Naive thymus-derived CD4-positive, alpha-beta T cell (primary cell): ENCODE measurements around the gene EYA4. TPM values are rescaled to one million over a fixed set of nuclear protein-coding genes. Genes with fewer than 3 reads are reported as not detected.
A peak's percentile ranks its signal among the peaks of the same experiment; 100 is the strongest.
"Not testable (repeated sequence)": the region's sequence is repeated elsewhere in the genome, so short reads cannot be mapped to it uniquely, and the experiment has no call there.

ENCODE experiments used
- ATAC-seq: fragments of 150-1000 bp; cut with Tn5 transposase; 2 replicates; pipeline ENCODE4 v1.10.0; 2021; ENCODE audit warnings: mild to moderate bottlenecking, moderate library complexity
- CTCF ChIA-PET: fragments of 350-600 bp; sonication (Branson Sonifier 250); formaldehyde crosslinking; loops from one replicate; lab custom pipeline; 2021; ENCODE audit warnings: antibody characterized with exemption; lab: Charles Lee
- POLR2A ChIA-PET: fragments of 350-600 bp; sonication (Branson Sonifier 250); formaldehyde crosslinking; loops from one replicate; lab custom pipeline; 2021; ENCODE audit warnings: antibody characterized with exemption, inconsistent platforms; lab: Charles Lee
- DNase-seq, 9 donors: peaks; one replicate each; pipeline versions ENCODE4 v3.0.0 to v3.0.0-alpha.2; 2020 to 2022; ENCODE audit warnings: mixed read lengths in 1 of 9
- H3K27ac ChIP-seq: one replicate; pipeline ENCODE4 v1.7.0; 2013; ENCODE audit warnings: mild to moderate bottlenecking, low read depth, low read length, moderate library complexity
- H3K27me3 ChIP-seq, 2 donors: one replicate each; pipeline ENCODE4 v1.7.0; 2013; ENCODE audit warnings: low read length in 2 of 2, mild to moderate bottlenecking in 2 of 2, moderate library complexity in 2 of 2; ENCODE audit not compliant: control insufficient read depth in 2 of 2, insufficient read depth in 2 of 2
- H3K36me3 ChIP-seq, 3 experiments: 1 replicate in 2 of 3; 2 replicates in 1 of 3; pipeline ENCODE4 v1.7.0; 2013; ENCODE audit warnings: low read length in 3 of 3, mild to moderate bottlenecking in 3 of 3, moderate library complexity in 1 of 3; ENCODE audit not compliant: insufficient read depth in 3 of 3, control insufficient read depth in 2 of 3
- H3K4me1 ChIP-seq, 2 donors: one replicate each; pipeline ENCODE4 v1.7.0; 2013; ENCODE audit warnings: low read length in 2 of 2, mild to moderate bottlenecking in 2 of 2, moderate library complexity in 1 of 2; ENCODE audit not compliant: control insufficient read depth in 2 of 2, insufficient read depth in 2 of 2
- H3K4me3 ChIP-seq: 2 replicates; pipeline ENCODE4 v1.7.0; 2013; ENCODE audit warnings: mild to moderate bottlenecking, low read length
- H3K9me3 ChIP-seq, 3 experiments: 1 replicate in 2 of 3; 2 replicates in 1 of 3; pipeline ENCODE4 v1.7.0; 2013; ENCODE audit warnings: low read length in 3 of 3; ENCODE audit not compliant: control insufficient read depth in 2 of 3
- H3K27ac Mint-ChIP-seq, 9 donors: one replicate each; pipeline ENCODE4 v1.8.0; 2020 to 2022; ENCODE audit warnings: mixed read lengths in 9 of 9, mild to moderate bottlenecking in 8 of 9, moderate library complexity in 5 of 9, inconsistent platforms in 2 of 9
- H3K27me3 Mint-ChIP-seq, 5 donors: one replicate each; pipeline ENCODE4 v1.8.0; 2021 to 2022; ENCODE audit warnings: mixed read lengths in 5 of 5, mild to moderate bottlenecking in 1 of 5
- H3K36me3 Mint-ChIP-seq, 5 donors: one replicate each; pipeline ENCODE4 v1.8.0; 2020 to 2022; ENCODE audit warnings: mixed read lengths in 5 of 5, mild to moderate bottlenecking in 3 of 5, inconsistent platforms in 1 of 5
- H3K4me1 Mint-ChIP-seq, 7 donors: one replicate each; pipeline ENCODE4 v1.8.0; 2020 to 2022; ENCODE audit warnings: mixed read lengths in 7 of 7, mild to moderate bottlenecking in 3 of 7, inconsistent platforms in 1 of 7
- H3K4me3 Mint-ChIP-seq, 10 donors: one replicate each; pipeline ENCODE4 v1.8.0; 2020 to 2022; ENCODE audit warnings: mild to moderate bottlenecking in 10 of 10, mixed read lengths in 10 of 10, moderate library complexity in 6 of 10, inconsistent platforms in 2 of 10
- H3K9me3 Mint-ChIP-seq, 11 donors: one replicate each; pipeline ENCODE4 v1.8.0; 2020 to 2022; ENCODE audit warnings: mixed read lengths in 11 of 11, mild to moderate bottlenecking in 4 of 11, inconsistent platforms in 1 of 11, moderate library complexity in 1 of 11
- intact Hi-C, 2 donors: fragments of 100-400 bp; cut with micrococcal nuclease; formaldehyde crosslinking; loops; one replicate each; pipeline ENCODE4 v1.15.1; 2023
- polyA plus RNA-seq, 2 donors: library from polyadenylated mRNA; unstranded; fragments of 300-500 nt; fragmentation: Illumina TruSeq; gene quantifications; one replicate each; pipeline ENCODE4 v1.2.3, GENCODE V29; 2021
- total RNA-seq, 6 experiments: library from RNA in 5 of 6; stranded (reverse) in 5 of 6; gene quantifications; 1 replicate in 5 of 6; 2 replicates in 1 of 6; pipeline ENCODE4 v1.2.3 and lab custom pipeline; 2021 to 2026

EYA4 gene
- total and polyA plus RNA-seq, 7 experiments from 2014 or later = not detected

DNA sequence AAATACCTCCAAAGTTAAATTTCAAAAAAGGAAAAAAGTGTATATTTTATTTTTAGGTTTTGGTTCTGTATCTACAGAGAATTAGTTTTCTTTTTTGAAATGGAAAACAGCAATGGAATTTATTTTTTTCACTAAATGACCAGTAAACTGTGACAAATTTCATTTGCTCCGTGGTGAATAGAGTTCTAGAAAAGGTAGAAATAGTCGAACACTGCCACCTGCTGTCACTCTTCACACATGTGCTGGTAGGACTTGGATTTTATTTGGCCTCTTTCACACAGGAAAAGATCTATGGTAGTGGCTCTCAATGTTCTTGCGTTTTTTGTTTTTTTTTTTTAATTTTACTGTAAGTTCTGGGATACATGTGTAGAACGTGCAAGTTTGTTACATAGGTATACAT, 312.5 kb downstream of the EYA4 start:
- intact Hi-C loops = loop anchor here (1.0 to 10.0 kb wide), 4 partner anchors 369 to 1023 kb away; no protein-coding TSS in a partner anchor
- peaks cover 0 to 5% (median 0%) of the 10 kb centered on the region in 11 donors for H3K9me3 Mint-ChIP-seq
- no peaks in the 10 kb centered on the region for H3K36me3 ChIP-seq
- no peak overlapping the region for H3K27ac ChIP-seq
- no peaks in the 10 kb centered on the region for H3K27me3 ChIP-seq
- H3K9me3 ChIP-seq = no peaks in the 10 kb centered on the region
- H3K4me1 Mint-ChIP-seq = no peaks in the 10 kb centered on the region
- no peak for ATAC-seq
- CTCF ChIA-PET = no interaction called here
- no peak overlapping the region for H3K4me3 Mint-ChIP-seq
- H3K27me3 Mint-ChIP-seq = peaks cover 0 to 6% (median 0%) of the 10 kb centered on the region in 5 donors
- H3K4me1 ChIP-seq = no peaks in the 10 kb centered on the region
- no peak overlapping the region for H3K4me3 ChIP-seq
- no peak overlapping the region for H3K27ac Mint-ChIP-seq
- POLR2A ChIA-PET = no interaction called here
- H3K36me3 Mint-ChIP-seq = no peaks in the 10 kb centered on the region
- DNase-seq = peak in 5 of 9 donors; percentile 7 to 23 (median 14)

DNA sequence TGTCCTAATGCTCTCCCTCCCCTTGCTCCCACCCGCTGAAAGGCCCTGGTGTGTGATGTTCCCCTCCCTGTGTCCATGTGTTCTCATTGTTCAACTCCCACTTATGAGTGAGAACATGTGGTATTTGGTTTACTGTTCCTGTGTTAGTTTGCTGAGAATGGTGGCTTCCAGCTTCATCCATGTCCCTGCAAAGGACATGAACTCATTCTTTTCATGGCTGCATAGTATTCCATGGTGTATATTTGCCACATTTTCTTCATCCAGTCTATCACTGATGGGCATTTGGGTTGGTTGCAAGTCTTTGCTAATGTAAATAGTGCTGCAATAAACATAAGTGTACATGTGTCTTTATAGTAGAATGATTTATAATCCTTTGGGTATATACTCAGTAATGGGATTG, 313.0 kb downstream of the EYA4 start:
- H3K9me3 ChIP-seq, H3K36me3 ChIP-seq, H3K27ac Mint-ChIP-seq, H3K4me3 Mint-ChIP-seq, ATAC-seq, CTCF ChIA-PET, H3K9me3 Mint-ChIP-seq, H3K27ac ChIP-seq, H3K4me3 ChIP-seq, H3K36me3 Mint-ChIP-seq, H3K4me1 ChIP-seq, H3K4me1 Mint-ChIP-seq, POLR2A ChIA-PET, H3K27me3 ChIP-seq, DNase-seq, H3K27me3 Mint-ChIP-seq: not testable (repeated sequence)
- intact Hi-C loops = loop anchor here in 1 of 2 donors (10.0 kb wide), 1 partner anchor 619 kb away; no protein-coding TSS in a partner anchor

DNA sequence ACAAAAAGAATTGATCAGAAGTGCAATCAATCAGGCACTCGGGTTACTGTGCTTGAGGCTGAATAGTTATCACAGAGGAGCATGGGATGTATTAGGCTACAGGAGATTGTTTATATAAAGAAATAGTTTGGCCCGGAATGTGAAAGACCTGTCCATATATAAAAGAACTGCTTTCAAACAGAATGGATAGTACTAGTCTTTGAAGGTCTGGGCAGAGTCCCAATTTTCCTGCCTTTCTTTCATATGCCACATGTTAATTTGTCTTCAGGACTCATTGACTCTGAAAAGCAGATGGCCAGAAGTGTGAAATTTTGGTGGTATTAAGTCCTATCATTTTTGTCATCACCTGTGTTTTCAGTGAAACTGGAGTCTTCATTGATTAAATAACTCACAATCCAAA, 314.5 kb downstream of the EYA4 start:
- H3K27ac Mint-ChIP-seq = no peak overlapping the region
- H3K4me3 Mint-ChIP-seq = no peak overlapping the region
- Histone ChIP-seq H3K4me3 (no peak overlapping the region), H3K9me3 (no peaks in the 10 kb centered on the region), H3K36me3 (no peaks in the 10 kb centered on the region), H3K4me1 (no peaks in the 10 kb centered on the region), H3K27ac (no peak overlapping the region), H3K27me3 (no peaks in the 10 kb centered on the region)
- CTCF ChIA-PET = interaction anchor here (1.0 kb wide), 1 partner anchor 9 kb away, joined by 3 read pairs; no protein-coding TSS in a partner anchor
- intact Hi-C loops = loop anchor here in 1 of 2 donors (10.0 kb wide), 1 partner anchor 621 kb away; no protein-coding TSS in a partner anchor
- ATAC-seq = no peak
- no peaks in the 10 kb centered on the region for H3K36me3 Mint-ChIP-seq
- peaks cover 0 to 5% (median 0%) of the 10 kb centered on the region in 11 donors for H3K9me3 Mint-ChIP-seq
- POLR2A ChIA-PET = no interaction called here
- H3K27me3 Mint-ChIP-seq = peaks cover 0 to 6% (median 0%) of the 10 kb centered on the region in 5 donors
- H3K4me1 Mint-ChIP-seq = no peaks in the 10 kb centered on the region
- no peak for DNase-seq

DNA sequence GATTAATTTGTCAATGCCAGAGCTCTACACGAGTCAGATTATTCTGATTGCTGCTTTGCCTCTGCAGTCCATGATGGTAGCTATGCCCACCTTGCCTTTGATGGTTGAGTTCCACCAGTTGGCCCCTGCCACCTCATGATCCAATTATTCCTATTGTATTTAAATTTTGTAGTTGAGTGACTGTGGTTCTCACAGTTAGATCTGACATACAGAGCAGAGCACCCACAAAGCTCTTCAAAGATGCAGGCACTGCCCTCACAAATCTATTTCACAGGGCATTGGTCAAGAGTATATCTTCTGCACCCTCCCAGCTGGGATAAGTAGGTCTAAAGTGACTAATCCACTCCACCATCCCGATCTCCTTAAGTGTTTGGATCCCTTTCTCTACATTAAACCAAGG, 318.8 kb downstream of the EYA4 start:
- ATAC-seq (no peak), DNase-seq (no peak)
- Mint-ChIP-seq H3K9me3 (peaks cover 0 to 5% (median 0%) of the 10 kb centered on the region in 11 donors), H3K4me1 (no peaks in the 10 kb centered on the region), H3K27me3 (peaks cover 4 to 17% (median 10%) of the 10 kb centered on the region in 5 donors), H3K36me3 (no peaks in the 10 kb centered on the region), H3K27ac (no peak overlapping the region), H3K4me3 (no peak overlapping the region)
- ChIA-PET CTCF (interaction anchor here (0.6 kb wide), 1 partner anchor 1340 kb away, joined by 4 read pairs; no protein-coding TSS in a partner anchor), POLR2A (no interaction called here)
- no peaks in the 10 kb centered on the region for H3K9me3 ChIP-seq
- no peaks in the 10 kb centered on the region for H3K36me3 ChIP-seq
- H3K4me1 ChIP-seq = no peaks in the 10 kb centered on the region
- intact Hi-C loops = loop anchor here in 1 of 2 donors (10.0 kb wide), 2 partner anchors 275 to 625 kb away; no protein-coding TSS in a partner anchor
- no peak overlapping the region for H3K27ac ChIP-seq
- H3K27me3 ChIP-seq = no peaks in the 10 kb centered on the region
- H3K4me3 ChIP-seq = no peak overlapping the region

DNA sequence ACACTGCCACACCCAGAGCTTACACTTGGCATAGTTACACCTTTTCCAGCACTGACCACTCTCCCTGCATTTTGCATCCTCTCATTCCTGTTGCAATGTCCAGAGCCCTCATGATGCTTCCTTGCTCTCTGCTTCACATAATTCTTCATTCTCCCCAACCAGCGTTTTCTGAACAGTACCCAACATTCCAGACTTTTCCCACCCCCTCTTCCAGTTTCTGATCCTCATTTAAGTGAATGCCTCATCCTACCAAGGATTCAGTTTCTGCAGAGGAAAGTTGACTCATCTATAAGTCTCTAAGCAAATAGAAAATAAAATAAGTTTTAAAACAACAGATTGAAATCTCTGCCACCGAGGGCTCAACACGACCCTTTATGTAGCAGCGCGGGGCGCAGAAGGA, 326.5 kb downstream of the EYA4 start:
- H3K9me3 Mint-ChIP-seq = peaks cover 0 to 3% (median 0%) of the 10 kb centered on the region in 11 donors
- peaks cover 0 to 4% (median 0%) of the 10 kb centered on the region in 5 donors for H3K36me3 Mint-ChIP-seq
- ChIA-PET CTCF (no interaction called here), POLR2A (no interaction called here)
- intact Hi-C loops = loop anchor here (2.0 to 10.0 kb wide), 4 partner anchors 267 to 529 kb away; no protein-coding TSS in a partner anchor
- Histone ChIP-seq H3K4me1 (no peaks in the 10 kb centered on the region), H3K4me3 (no peak overlapping the region), H3K9me3 (no peaks in the 10 kb centered on the region), H3K27me3 (no peaks in the 10 kb centered on the region), H3K27ac (no peak overlapping the region), H3K36me3 (no peaks in the 10 kb centered on the region)
- no peak overlapping the region for H3K4me3 Mint-ChIP-seq
- peaks cover 14 to 67% (median 54%) of the 10 kb centered on the region in 5 donors for H3K27me3 Mint-ChIP-seq
- peaks cover 0 to 8% (median 6%) of the 10 kb centered on the region in 7 donors for H3K4me1 Mint-ChIP-seq
- ATAC-seq = no peak
- H3K27ac Mint-ChIP-seq = no peak overlapping the region
- DNase-seq = no peak

DNA sequence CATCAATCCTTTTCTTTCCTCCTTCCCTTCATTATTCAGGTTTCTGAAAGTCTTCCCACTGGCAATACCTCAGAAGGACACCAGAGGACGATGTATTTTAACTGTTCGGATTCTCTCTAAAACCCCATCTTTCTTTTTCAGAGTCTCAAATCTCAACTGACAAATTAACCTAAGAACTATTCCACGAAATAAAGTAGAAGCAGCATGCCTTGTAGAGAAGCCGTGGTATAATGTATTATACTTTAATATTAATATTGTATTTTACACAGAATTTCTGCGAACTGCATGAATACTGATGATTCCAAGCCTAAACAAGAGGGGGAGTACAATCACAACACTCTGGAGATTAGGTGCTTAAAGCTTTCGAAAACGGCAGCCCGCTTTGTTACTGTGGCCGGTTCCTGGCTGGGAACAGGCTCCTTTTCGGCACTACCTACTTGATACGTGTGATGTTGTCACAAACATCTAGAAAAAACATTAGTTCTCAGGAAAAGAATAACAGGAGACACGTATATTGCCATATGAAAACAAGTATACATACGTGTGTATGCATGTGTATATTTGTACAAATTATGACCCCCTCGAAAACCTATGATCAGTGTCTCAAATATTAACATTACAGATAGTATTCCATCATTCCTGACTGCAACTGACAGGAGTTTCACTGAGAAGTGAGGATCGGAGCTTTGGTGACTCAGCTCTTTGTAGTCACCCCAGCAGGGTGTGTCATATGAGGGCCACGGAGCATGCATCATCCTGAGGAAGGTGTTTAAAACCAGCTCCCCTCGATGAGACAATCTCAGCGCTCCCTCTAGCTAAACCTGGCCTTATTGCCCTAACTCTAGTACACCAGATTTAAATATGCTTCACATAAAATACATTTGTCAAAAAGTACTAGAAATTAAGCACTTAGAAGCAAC, 328.1 kb downstream of the EYA4 start:
- ATAC-seq (no peak), DNase-seq (no peak)
- peak overlapping the region; percentile 47 to 77 (median 62) for H3K4me3 Mint-ChIP-seq
- H3K9me3 Mint-ChIP-seq = peaks cover 0 to 3% (median 0%) of the 10 kb centered on the region in 11 donors
- H3K4me3 ChIP-seq = no peak overlapping the region
- ChIA-PET CTCF (interaction anchor here (0.9 kb wide), 1 partner anchor 348 kb away, joined by 4 read pairs; no protein-coding TSS in a partner anchor), POLR2A (no interaction called here)
- H3K4me1 ChIP-seq = no peaks in the 10 kb centered on the region
- H3K27me3 ChIP-seq = no peaks in the 10 kb centered on the region
- H3K27ac ChIP-seq = no peak overlapping the region
- peaks cover 14 to 54% (median 47%) of the 10 kb centered on the region in 5 donors for H3K27me3 Mint-ChIP-seq
- peaks cover 0 to 8% (median 6%) of the 10 kb centered on the region in 7 donors for H3K4me1 Mint-ChIP-seq
- H3K9me3 ChIP-seq = no peaks in the 10 kb centered on the region
- no peak overlapping the region for H3K27ac Mint-ChIP-seq
- H3K36me3 ChIP-seq = no peaks in the 10 kb centered on the region
- intact Hi-C loops = loop anchor here (1.0 to 10.0 kb wide), 5 partner anchors 266 to 528 kb away; no protein-coding TSS in a partner anchor
- peaks cover 0 to 4% (median 0%) of the 10 kb centered on the region in 5 donors for H3K36me3 Mint-ChIP-seq
